Lower leg skin (tissue), 3 donors: ENCODE results near the gene RORC.

Source experiments
- CTCF ChIP-seq, 3 donors: fragments of 450-650 bp; IDR thresholded peaks; one replicate each; pipeline ENCODE4 v1.5.1; 2016; ENCODE audit warnings: antibody characterized with exemption in 3 of 3, mild to moderate bottlenecking in 3 of 3, moderate library complexity in 2 of 3
- POLR2A ChIP-seq, 2 donors: fragments of 450-650 bp; IDR thresholded peaks; one replicate each; pipeline ENCODE4 v1.6.1; 2016 to 2017; ENCODE audit warnings: antibody characterized with exemption in 2 of 2, mild to moderate bottlenecking in 1 of 2, moderate library complexity in 1 of 2

- TF ChIP-seq POLR2A (IDR thresholded peaks at IDR 0.05) (no peak), CTCF (IDR thresholded peaks at IDR 0.05) (no peak)
Measured at GRCh38 chr1:151799179-151800022, 32.2 kb downstream of the RORC start.
